A673 (cell line): ENCODE measurements around the gene TET3. TPM values are rescaled to one million over a fixed set of nuclear protein-coding genes. Genes with fewer than 3 reads are reported as not detected.
A peak's percentile ranks its signal among the peaks of the same experiment; 100 is the strongest.

ENCODE experiments used
- BruUV-seq: library from RNA; stranded (reverse); fragments of 400-500 nt; replicated peaks from 2 replicates; lab custom pipeline; 2021; lab: Mats Ljungman, UMichigan
- CTCF ChIA-PET: fragments of 300-600 bp; sonication (Branson Sonifier 250); formaldehyde crosslinking; loops from one replicate; lab custom pipeline; 2022; ENCODE audit warnings: antibody characterized with exemption; lab: Charles Lee
- POLR2A ChIA-PET: fragments of 300-600 bp; sonication (Branson Sonifier 250); formaldehyde crosslinking; loops from one replicate; lab custom pipeline; 2022; ENCODE audit warnings: antibody characterized with exemption; ENCODE audit not compliant: low non-redundant PET; lab: Charles Lee
- DNase-seq: peaks from one replicate; pipeline ENCODE4 v3.0.0-alpha.2; 2015; ENCODE audit warnings: low spot score
- H3K27ac ChIP-seq: fragments of 200-600 bp; sonication (generic); 2 replicates; pipeline ENCODE4 v1.5.1; 2016; ENCODE audit warnings: mixed run types, low read depth, mild to moderate bottlenecking, mixed read lengths, antibody characterized with exemption, low read length; ENCODE audit not compliant: poor library complexity, severe bottlenecking
- H3K27me3 ChIP-seq: fragments of 200-600 bp; sonication (generic); replicated peaks from 2 replicates; pipeline ENCODE4 v1.6.1; 2017; ENCODE audit warnings: mixed run types, low read depth, mild to moderate bottlenecking, mixed read lengths, antibody characterized with exemption, low read length; ENCODE audit not compliant: insufficient read depth, poor library complexity
- H3K36me3 ChIP-seq: fragments of 200-600 bp; sonication (generic); 2 replicates; pipeline ENCODE4 v1.6.1; 2016; ENCODE audit warnings: mixed run types, mild to moderate bottlenecking, mixed read lengths, antibody characterized with exemption, low read length; ENCODE audit not compliant: insufficient read depth, poor library complexity, severe bottlenecking
- H3K4me1 ChIP-seq: fragments of 200-600 bp; sonication (generic); 2 replicates; pipeline ENCODE4 v1.6.1; 2017; ENCODE audit warnings: mixed run types, mild to moderate bottlenecking, mixed read lengths, antibody characterized with exemption, low read length; ENCODE audit not compliant: insufficient read depth, poor library complexity, severe bottlenecking
- H3K4me3 ChIP-seq: fragments of 200-600 bp; sonication (generic); 2 replicates; pipeline ENCODE4 v1.5.1; 2016; ENCODE audit warnings: low read depth, mixed run types, mild to moderate bottlenecking, mixed read lengths, low read length; ENCODE audit not compliant: poor library complexity, severe bottlenecking
- H3K9me3 ChIP-seq: fragments of 200-600 bp; sonication (generic); 2 replicates; pipeline ENCODE4 v1.6.1; 2016; ENCODE audit warnings: mixed run types, low read depth, mild to moderate bottlenecking, mixed read lengths, antibody characterized with exemption, low read length; ENCODE audit not compliant: poor library complexity, severe bottlenecking
- CTCF ChIP-seq: fragments of 300-800, 200-600 bp; sonication (generic); conservative IDR thresholded peaks from 2 replicates; pipeline ENCODE4 v1.5.1; 2017; ENCODE audit warnings: low read depth, mild to moderate bottlenecking, antibody characterized with exemption, low read length, moderate library complexity, mixed read lengths
- EZH2 ChIP-seq: fragments of 200-600 bp; sonication (generic); IDR thresholded peaks from 2 replicates; pipeline ENCODE4 v1.6.1; 2017; ENCODE audit warnings: borderline replicate concordance, low read depth, mild to moderate bottlenecking, mixed read lengths, antibody characterized with exemption, low read length; ENCODE audit not compliant: poor library complexity, severe bottlenecking
- intact Hi-C: fragments of 100-400 bp; cut with micrococcal nuclease; formaldehyde crosslinking; loops from one replicate; pipeline ENCODE4 v1.10.0; 2022; ENCODE audit not compliant: unreplicated experiment
- total RNA-seq: library from RNA; stranded (reverse); gene quantifications from 2 replicates; pipeline ENCODE4 v1.2.3, GENCODE V29; 2021

The TET3 gene
- total RNA-seq, 1 experiment from 2014 or later = 26.3 TPM

GRCh38 chr2:73979686-73980085 lies 5.0 kb upstream of the TET3 start:
- intact Hi-C loops = loop anchor here (5.0 to 10.0 kb wide), 2 partner anchors 52 to 125 kb away; partner anchors contain the start of gene DGUOK
- POLR2A ChIA-PET = no interaction called here
- Histone ChIP-seq H3K27me3 (no peaks in the 10 kb centered on the region), H3K4me1 (peaks cover 27% of the 10 kb centered on the region), H3K4me3 (no peak overlapping the region), H3K9me3 (no peaks in the 10 kb centered on the region), H3K36me3 (no peaks in the 10 kb centered on the region), H3K27ac (no peak overlapping the region)
- CTCF ChIA-PET = no interaction called here
- no peak for TF ChIP-seq EZH2
- TF ChIP-seq CTCF = no peak
- no peak for DNase-seq
- no TSS peak for BruUV-seq

- Histone ChIP-seq H3K4me3 (peak overlapping the region; percentile 34), H3K27ac (no peak overlapping the region), H3K36me3 (no peaks in the 10 kb centered on the region), H3K9me3 (no peaks in the 10 kb centered on the region), H3K4me1 (peaks cover 27% of the 10 kb centered on the region), H3K27me3 (no peaks in the 10 kb centered on the region)
- no peak for TF ChIP-seq EZH2
- TF ChIP-seq CTCF = no peak
- CTCF ChIA-PET = no interaction called here
- no TSS peak for BruUV-seq
- intact Hi-C loops = loop anchor here (5.0 to 10.0 kb wide), 2 partner anchors 53 to 124 kb away; partner anchors contain the start of gene DGUOK
- POLR2A ChIA-PET = interaction anchor here (0.7 kb wide), 1 partner anchor 86 kb away, joined by 3 read pairs; no protein-coding TSS in a partner anchor
- no peak for DNase-seq
These were observed 4.1 kb upstream of the TET3 start for GRCh38 chr2:73980566-73980965.

GRCh38 chr2:73981081-73982001 lies 3.4 kb upstream of the TET3 start:
- peaks cover 34% of the 10 kb centered on the region for H3K4me1 ChIP-seq
- H3K27ac ChIP-seq = no peak overlapping the region
- no peaks in the 10 kb centered on the region for H3K36me3 ChIP-seq
- DNase-seq = no peak
- intact Hi-C loops = loop anchor here (5.0 to 10.0 kb wide), 2 partner anchors 54 to 123 kb away; partner anchors contain the start of gene DGUOK
- H3K9me3 ChIP-seq = no peaks in the 10 kb centered on the region
- TF ChIP-seq CTCF (no peak), EZH2 (no peak)
- ChIA-PET CTCF (no interaction called here), POLR2A (interaction anchor here (0.6 kb wide), 1 partner anchor 32 kb away, joined by 3 read pairs; no protein-coding TSS in a partner anchor)
- no TSS peak for BruUV-seq
- no peaks in the 10 kb centered on the region for H3K27me3 ChIP-seq
- H3K4me3 ChIP-seq = peak overlapping the region; percentile 34
